SK-N-MC (cell line): ENCODE data around the gene ZNF326.

Source experiments
- EZH2 ChIP-seq: fragments of 200-600 bp; sonication (generic); IDR thresholded peaks from one replicate; pipeline ENCODE4 v1.6.1; 2017; ENCODE audit warnings: antibody characterized with exemption
- FOXP2 ChIP-seq: optimal IDR thresholded peaks from 2 replicates; pipeline ENCODE3; 2011; ENCODE audit warnings: mild to moderate bottlenecking, moderate library complexity; ENCODE audit not compliant: insufficient read depth; ENCODE audit errors: extremely low read length, control extremely low read depth
- POLR2AphosphoS5 ChIP-seq: IDR thresholded peaks from 2 replicates; pipeline ENCODE4 v1.6.1; 2012; ENCODE audit warnings: mild to moderate bottlenecking, low read depth, low read length, borderline replicate concordance

DNA sequence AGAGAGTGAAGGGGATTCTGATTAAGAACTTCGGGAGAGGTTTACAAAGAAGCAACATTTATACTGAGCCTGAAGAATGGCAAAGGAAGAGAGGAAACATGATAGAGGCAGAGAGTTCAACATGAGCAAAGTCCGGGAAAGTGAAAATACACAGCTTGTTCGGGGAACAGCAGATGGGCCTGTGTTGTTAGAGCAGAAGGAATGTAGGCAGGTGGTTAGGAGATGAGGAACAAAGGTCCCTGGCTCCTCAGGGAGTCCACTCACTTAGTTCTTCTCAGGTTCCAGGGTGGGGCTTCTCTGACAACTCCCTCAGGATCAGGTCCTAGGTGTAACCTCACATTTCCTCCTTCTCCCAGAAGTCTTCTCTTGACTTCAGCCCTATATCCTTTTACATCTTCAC is 5.1 kb upstream of the ZNF326 start:
- TF ChIP-seq EZH2, result no peak
- no peak for TF ChIP-seq POLR2AphosphoS5
- TF ChIP-seq FOXP2, result no peak
